Panc1 (cell line): ENCODE results near the gene NMT1. TPM values are rescaled to one million over a fixed set of nuclear protein-coding genes. Genes with fewer than 3 reads are reported as not detected.

Experiments used
- ATAC-seq: fragments of 200-7000 bp; cut with Tn5 transposase; 2 replicates; pipeline ENCODE4 v1.9.1; 2020; ENCODE audit warnings: mild to moderate bottlenecking, moderate library complexity
- BruUV-seq: library from RNA; stranded (reverse); fragments of 400-500 nt; replicated peaks from 2 replicates; lab custom pipeline; 2021; lab: Mats Ljungman, UMichigan
- CTCF ChIA-PET: fragments of 300-600 bp; sonication (Branson Sonifier 250); formaldehyde crosslinking; loops from one replicate; lab custom pipeline; 2022; ENCODE audit warnings: antibody characterized with exemption; lab: Charles Lee
- POLR2A ChIA-PET: fragments of 300-600 bp; sonication (Branson Sonifier 250); formaldehyde crosslinking; loops from one replicate; lab custom pipeline; 2022; ENCODE audit warnings: antibody characterized with exemption; lab: Charles Lee
- DNase-seq: peaks from one replicate; pipeline ENCODE4 v3.0.0-alpha.2; 2010; ENCODE audit warnings: low read depth, low spot score
- H3K27ac ChIP-seq: 2 replicates; pipeline ENCODE4 v1.5.1; 2011; ENCODE audit warnings: mild to moderate bottlenecking, low read length, inconsistent platforms
- H3K27me3 ChIP-seq: fragments of 200-500 bp; sonication (Bioruptor generic); 2 replicates; pipeline ENCODE4 v1.6.0; 2014; ENCODE audit warnings: low read length, inconsistent platforms; ENCODE audit not compliant: control insufficient read depth, insufficient read depth
- H3K36me3 ChIP-seq: fragments of 200-500 bp; sonication (Bioruptor generic); 2 replicates; pipeline ENCODE4 v1.5.1; 2014; ENCODE audit warnings: inconsistent platforms, mild to moderate bottlenecking, low read length, moderate library complexity; ENCODE audit not compliant: control insufficient read depth, insufficient read depth
- H3K4me1 ChIP-seq: 2 replicates; pipeline ENCODE4 v1.5.1; 2011; ENCODE audit warnings: inconsistent platforms, mild to moderate bottlenecking, low read length, moderate library complexity; ENCODE audit not compliant: control insufficient read depth, insufficient read depth
- H3K4me3 ChIP-seq, 2 experiments: 2 replicates each; pipeline ENCODE4 v1.5.1; 2011 to 2012; ENCODE audit warnings: low read depth in 2 of 2, low read length in 2 of 2, mild to moderate bottlenecking in 2 of 2, inconsistent platforms in 1 of 2, moderate library complexity in 1 of 2
- H3K9me3 ChIP-seq: fragments of 200-500 bp; sonication (Bioruptor generic); 2 replicates; pipeline ENCODE4 v1.5.1; 2014; ENCODE audit warnings: low read depth, mild to moderate bottlenecking, inconsistent platforms, low read length, moderate library complexity; ENCODE audit not compliant: control insufficient read depth, insufficient read depth
- CTCF ChIP-seq: fragments of 450-650 bp; IDR thresholded peaks from 2 replicates; pipeline ENCODE4 v1.5.1; 2017; ENCODE audit warnings: mild to moderate bottlenecking
- POLR2AphosphoS5 ChIP-seq: IDR thresholded peaks from 2 replicates; pipeline ENCODE4 v1.6.1; 2012; ENCODE audit warnings: mild to moderate bottlenecking, low read depth, low read length, moderate library complexity
- REST ChIP-seq, 2 experiments: IDR thresholded peaks; 2 replicates each; pipeline ENCODE4 v1.6.1; 2011 to 2012; ENCODE audit warnings: low read depth in 2 of 2, control low read depth in 1 of 2, low read length in 1 of 2, mild to moderate bottlenecking in 1 of 2, moderate library complexity in 1 of 2; ENCODE audit not compliant: insufficient read depth in 1 of 2
- SIN3A ChIP-seq: IDR thresholded peaks from 2 replicates; pipeline ENCODE4 v1.6.1; 2012; ENCODE audit warnings: low read depth, mild to moderate bottlenecking, low read length, moderate library complexity, borderline replicate concordance; ENCODE audit not compliant: insufficient read depth
- TCF7L2 ChIP-seq: IDR thresholded peaks from 2 replicates; pipeline ENCODE4 v1.6.1; 2011; ENCODE audit warnings: mild to moderate bottlenecking, low read depth, low read length, inconsistent platforms
- in situ Hi-C: cut with HindIII; loops from 2 replicates; pipeline ENCODE4 v1.10.0; 2016; ENCODE audit warnings: low sequenced_read_pairs, low pct_unique_long_range_greater_than_20kb
- intact Hi-C: fragments of 100-400 bp; cut with micrococcal nuclease; formaldehyde crosslinking; loops from one replicate; pipeline ENCODE4 v1.10.0; 2022; ENCODE audit not compliant: unreplicated experiment
- total RNA-seq: library from RNA; stranded (reverse); gene quantifications from one replicate; pipeline ENCODE4 v1.2.1, GENCODE V29; 2021; ENCODE audit not compliant: unreplicated experiment

The NMT1 gene
- total RNA-seq, 1 experiment from 2014 or later: 105 TPM

GRCh38 chr17:45013021-45013997, 47.8 kb upstream of the NMT1 start:
- Histone ChIP-seq H3K27ac (no peak overlapping the region), H3K9me3 (no peaks in the 10 kb centered on the region), H3K4me1 (peaks cover 7% of the 10 kb centered on the region), H3K36me3 (no peaks in the 10 kb centered on the region), H3K4me3 (no peak overlapping the region), H3K27me3 (no peaks in the 10 kb centered on the region)
- intact Hi-C loops: no loop called here
- CTCF ChIA-PET: interaction anchor here (1.2 kb wide), 1 partner anchor 93 kb away, joined by 3 read pairs; no protein-coding TSS in a partner anchor
- 0 out of 2 replicates have a peak, but pooled peaks have one; percentile 10 for ATAC-seq
- no TSS peak for BruUV-seq
- in situ Hi-C loops: no loop called here
- POLR2A ChIA-PET: interaction anchor here (0.6 kb wide), 1 partner anchor 45 kb away, joined by 3 read pairs; no protein-coding TSS in a partner anchor
- no peak for DNase-seq
- no peak for TF ChIP-seq POLR2AphosphoS5
- TF ChIP-seq TCF7L2: no peak
- TF ChIP-seq REST (IDR thresholded peaks at IDR 0.05; ENCODE audit: insufficient read depth in 1 of 2, low read depth in 2 of 2, low read length in 1 of 2): no peak
- no peak for TF ChIP-seq SIN3A
- TF ChIP-seq CTCF: no peak

GRCh38 chr17:45016237-45016636, 44.9 kb upstream of the NMT1 start:
- TF ChIP-seq REST (IDR thresholded peaks at IDR 0.05; ENCODE audit: insufficient read depth in 1 of 2, low read depth in 2 of 2, low read length in 1 of 2) (no peak), SIN3A (no peak), POLR2AphosphoS5 (no peak), TCF7L2 (no peak), CTCF (no peak)
- H3K9me3 ChIP-seq: no peaks in the 10 kb centered on the region
- in situ Hi-C loops (no loop called here), intact Hi-C loops (no loop called here)
- peaks cover 15% of the 10 kb centered on the region for H3K4me1 ChIP-seq
- H3K4me3 ChIP-seq: no peak overlapping the region
- no peak overlapping the region for H3K27ac ChIP-seq
- ChIA-PET CTCF (no interaction called here), POLR2A (no interaction called here)
- BruUV-seq: no TSS peak
- H3K36me3 ChIP-seq: no peaks in the 10 kb centered on the region
- no peaks in the 10 kb centered on the region for H3K27me3 ChIP-seq
- DNase-seq (no peak), ATAC-seq (no peak)
